Body of pancreas (tissue), 4 donors: Measurements from ENCODE around the gene SLC22A3. TPM values are rescaled to one million over a fixed set of nuclear protein-coding genes. Genes with fewer than 3 reads are reported as not detected.

ENCODE experiments used
- ATAC-seq: fragments of 150-250 bp; one replicate; pipeline ENCODE4 v1.9.1; 2016
- DNase-seq, 4 donors: peaks; one replicate each; pipeline ENCODE4 v3.0.0-alpha.2; 2019
- H3K27ac ChIP-seq, 4 donors: fragments of 200-600 bp; sonication (generic); 1 replicate in 3 of 4; 2 replicates in 1 of 4; pipeline versions ENCODE4 v1.5.1 to v1.6.1; 2016 to 2019; ENCODE audit warnings: mild to moderate bottlenecking in 1 of 4, mixed read lengths in 1 of 4, moderate library complexity in 1 of 4
- H3K27me3 ChIP-seq, 2 donors: fragments of 200-600 bp; sonication (generic); one replicate each; pipeline ENCODE4 v1.6.0; 2016; ENCODE audit warnings: mild to moderate bottlenecking in 1 of 2
- H3K36me3 ChIP-seq, 2 donors: fragments of 200-600 bp; sonication (generic); replicated peaks in 1 of 2; 2 replicates each; pipeline ENCODE4 v1.5.1; 2016; ENCODE audit warnings: low read depth in 2 of 2; ENCODE audit not compliant: insufficient read depth in 1 of 2
- H3K4me1 ChIP-seq: fragments of 200-600 bp; sonication (generic); one replicate; pipeline ENCODE4 v1.6.0; 2016
- H3K4me3 ChIP-seq, 2 donors: fragments of 200-600 bp; sonication (generic); 1 replicate in 1 of 2; 2 replicates in 1 of 2; pipeline ENCODE4 v1.5.1; 2016 to 2019
- H3K9me3 ChIP-seq, 3 donors: fragments of 200-600 bp; sonication (generic); 1 replicate in 2 of 3; 2 replicates in 1 of 3; pipeline ENCODE4 v1.5.1; 2016
- CTCF ChIP-seq, 7 experiments: fragments of 450-650 bp in 4 of 7; fragments of 200-600 bp in 3 of 7; sonication (generic) in 3 of 7; IDR thresholded peaks; one replicate each; pipeline ENCODE4 v1.5.1; 2016 to 2019; ENCODE audit warnings: antibody characterized with exemption in 7 of 7
- POLR2A ChIP-seq, 3 donors: fragments of 450-650 bp; IDR thresholded peaks; one replicate each; pipeline ENCODE4 v1.6.1; 2016; ENCODE audit warnings: antibody characterized with exemption in 3 of 3, mild to moderate bottlenecking in 2 of 3
- WGBS, 2 donors: methylation state at CpG; one replicate each; pipeline ENCODE4 v1.1.5; 2017; 5-methylcytosine and 5-hydroxymethylcytosine counted together
- intact Hi-C: fragments of 100-400 bp; cut with DNase I; formaldehyde crosslinking; loops from one replicate; pipeline ENCODE4 v1.15.1; 2023
- total RNA-seq, 2 donors: library from RNA; depleted of rRNA; stranded (reverse); fragments of >200 nt; gene quantifications; one replicate each; pipeline ENCODE4 v1.1.0, GENCODE V29; 2016

SLC22A3 gene
- total RNA-seq, 2 donors from 2014 or later = 4.9 TPM; not detected in 1

GRCh38 chr6:160333841-160334240, 14.3 kb upstream of the SLC22A3 start:
- TF ChIP-seq CTCF (IDR thresholded peaks at IDR 0.05) = peak in 1 of 7 experiments; percentile 19
- no peak for TF ChIP-seq POLR2A (IDR thresholded peaks at IDR 0.05)
- no peak for ATAC-seq
- Histone ChIP-seq H3K4me3 (no peak overlapping the region), H3K9me3 (no peaks in the 10 kb centered on the region), H3K4me1 (no peaks in the 10 kb centered on the region), H3K36me3 (no peaks in the 10 kb centered on the region), H3K27me3 (no peaks in the 10 kb centered on the region), H3K27ac (no peak overlapping the region)
- 24 to 50% methylated on average over 2 of the region's 2 CpGs for WGBS, 2 donors
- intact Hi-C loops = no loop called here
- peak in 1 of 4 donors; percentile 28 for DNase-seq

GRCh38 chr6:160336200-160336599, 12.0 kb upstream of the SLC22A3 start:
- Histone ChIP-seq H3K4me3 (no peak overlapping the region), H3K9me3 (no peaks in the 10 kb centered on the region), H3K27me3 (no peaks in the 10 kb centered on the region), H3K27ac (no peak overlapping the region), H3K4me1 (no peaks in the 10 kb centered on the region), H3K36me3 (no peaks in the 10 kb centered on the region)
- 95% methylated on average over 5 of the region's 5 CpGs for WGBS, 2 donors
- ATAC-seq (no peak), DNase-seq (no peak)
- TF ChIP-seq CTCF (IDR thresholded peaks at IDR 0.05) = no peak
- no peak for TF ChIP-seq POLR2A (IDR thresholded peaks at IDR 0.05)
- intact Hi-C loops = no loop called here

- DNase-seq (no peak), ATAC-seq (no peak)
- 77 to 89% methylated on average over 2 of the region's 2 CpGs for WGBS, 2 donors
- no peaks in the 10 kb centered on the region for H3K9me3 ChIP-seq
- TF ChIP-seq POLR2A (IDR thresholded peaks at IDR 0.05) = no peak
- TF ChIP-seq CTCF (IDR thresholded peaks at IDR 0.05) = no peak
- H3K36me3 ChIP-seq = no peaks in the 10 kb centered on the region
- H3K4me1 ChIP-seq = no peaks in the 10 kb centered on the region
- no peak overlapping the region for H3K4me3 ChIP-seq
- no peaks in the 10 kb centered on the region for H3K27me3 ChIP-seq
- H3K27ac ChIP-seq = no peak overlapping the region
- intact Hi-C loops = no loop called here
Observed at GRCh38 chr6:160337301-160337700, 10.9 kb upstream of the SLC22A3 start.

GRCh38 chr6:160337991-160338390, 10.2 kb upstream of the SLC22A3 start:
- no peak for DNase-seq
- no peaks in the 10 kb centered on the region for H3K4me1 ChIP-seq
- ATAC-seq = no peak
- H3K27me3 ChIP-seq = no peaks in the 10 kb centered on the region
- no peak for TF ChIP-seq CTCF (IDR thresholded peaks at IDR 0.05)
- TF ChIP-seq POLR2A (IDR thresholded peaks at IDR 0.05) = no peak
- H3K27ac ChIP-seq = no peak overlapping the region
- intact Hi-C loops = no loop called here
- 69 to 72% methylated on average over 3 of the region's 3 CpGs for WGBS, 2 donors
- no peak overlapping the region for H3K4me3 ChIP-seq
- no peaks in the 10 kb centered on the region for H3K36me3 ChIP-seq
- no peaks in the 10 kb centered on the region for H3K9me3 ChIP-seq

- 47 to 57% methylated on average over 2 of the region's 2 CpGs for WGBS, 2 donors
- intact Hi-C loops = no loop called here
- ATAC-seq = no peak
Observed at GRCh38 chr6:160343144-160343543, 5.0 kb upstream of the SLC22A3 start.

More at GRCh38 chr6:160343144-160343543, 5.0 kb upstream of the SLC22A3 start:
- Histone ChIP-seq H3K4me1 (no peaks in the 10 kb centered on the region), H3K4me3 (no peak overlapping the region), H3K27ac (no peak overlapping the region), H3K9me3 (no peaks in the 10 kb centered on the region), H3K27me3 (no peaks in the 10 kb centered on the region), H3K36me3 (no peaks in the 10 kb centered on the region)
- DNase-seq = no peak
- no peak for TF ChIP-seq POLR2A (IDR thresholded peaks at IDR 0.05)
- no peak for TF ChIP-seq CTCF (IDR thresholded peaks at IDR 0.05)
